Heart right ventricle (tissue), 16 donors: ENCODE measurements around the gene NRN1L. TPM values are rescaled to one million over a fixed set of nuclear protein-coding genes. Genes with fewer than 3 reads are reported as not detected.

Experiments
- ATAC-seq, 8 donors: fragments of 200-7000 bp; cut with Tn5 transposase; one replicate each; pipeline ENCODE4 v1.9.1; 2020; ENCODE audit warnings: mild to moderate bottlenecking in 8 of 8, moderate library complexity in 8 of 8, moderate number of reproducible peaks in 1 of 8
- DNase-seq, 2 donors: peaks; one replicate each; pipeline ENCODE4 v3.0.0-alpha.2; 2020
- H3K27ac ChIP-seq, 10 donors: fragments of 200-600 bp; sonication (generic) in 2 of 10; one replicate each; pipeline versions ENCODE4 v1.5.0 to v1.8.0; 2020 to 2022; ENCODE audit warnings: mild to moderate bottlenecking in 3 of 10
- H3K27me3 ChIP-seq, 7 donors: fragments of 200-600 bp; one replicate each; pipeline ENCODE4 v1.8.0; 2021 to 2022; ENCODE audit warnings: mild to moderate bottlenecking in 2 of 7
- H3K36me3 ChIP-seq, 9 donors: fragments of 200-600 bp; sonication (generic) in 1 of 9; one replicate each; pipeline versions ENCODE4 v1.5.0 to v1.8.0; 2020 to 2022; ENCODE audit warnings: mild to moderate bottlenecking in 2 of 9
- H3K4me1 ChIP-seq, 9 donors: fragments of 200-600 bp; sonication (generic) in 1 of 9; one replicate each; pipeline versions ENCODE4 v1.5.0 to v1.8.0; 2020 to 2022; ENCODE audit warnings: mild to moderate bottlenecking in 4 of 9
- H3K4me3 ChIP-seq, 10 donors: fragments of 200-600 bp; sonication (generic) in 2 of 10; one replicate each; pipeline versions ENCODE4 v1.5.0 to v1.8.0; 2020 to 2022; ENCODE audit warnings: mild to moderate bottlenecking in 7 of 10, moderate library complexity in 2 of 10
- H3K9me3 ChIP-seq, 11 donors: fragments of 200-600 bp in 10 of 11; sonication (generic) in 2 of 11; one replicate each; pipeline versions ENCODE4 v1.5.0 to v1.8.0; 2013 to 2022; ENCODE audit warnings: mild to moderate bottlenecking in 2 of 11, control low read depth in 1 of 11, moderate library complexity in 1 of 11
- WGBS, 2 donors: extraction: QIAGEN DNeasy Blood & Tissue Kit; methylation state at CpG; one replicate each; pipeline ENCODE4 v1.1.7; 2013; ENCODE audit warnings: inconsistent platforms in 1 of 2; 5-methylcytosine and 5-hydroxymethylcytosine counted together
- intact Hi-C, 10 donors: fragments of 100-400 bp; cut with DNase I; formaldehyde crosslinking; loops; one replicate each; pipeline versions ENCODE4 v1.11.1 to v1.14.2; 2022
- polyA plus RNA-seq, 2 donors: library from polyadenylated mRNA; stranded (reverse); fragments of 200-250 nt; gene quantifications; one replicate each; pipeline ENCODE4 v1.2.3, GENCODE V29; 2013
- total RNA-seq, 10 donors: library from RNA; stranded (reverse); fragmentation: NEBNext Ultra II Directional in 3 of 10; extraction: Animal tissue kit (Norgen Biotek cat#: 25700) in 3 of 10; gene quantifications; one replicate each; pipeline versions ENCODE4 v1.2.1 to v1.2.4, GENCODE V29; 2021 to 2023
- TF ChIP-seq, protein P1 (sequence below), 9 donors: fragments of 200-600 bp; sonication (generic) in 2 of 9; IDR thresholded peaks; one replicate each; pipeline versions ENCODE4 v1.5.0 to v1.8.0; 2021 to 2022; ENCODE audit warnings: antibody characterized with exemption in 9 of 9, mild to moderate bottlenecking in 5 of 9, moderate library complexity in 1 of 9
- donor health status: Arrhythmogenic right ventricular cardiomyopathy.
- donor health status: ischemic (EF 13 %, LVEDD 7.1; RV severe dilation, severe dysfunction).
- donor health status: healthy with polysubstance abuse.
- donor health status: DM: no; HTN: yes; CAD: no.
- donor health status: DM: no; HTN: no; CAD: no.
- donor health status: ischemic (EF 25% LVEDD 6.9; RV normal size, moderate dysfunction).
- donor health status: ischemic (EF 25% LVEDD 5.7; RV mildly dilated, moderate dysfunction).
- donor health status: healthy.
- donor health status: DM: yes; HTN: yes; CAD: no.
- donor health status: Ischemic cardiomyopathy.
- donor health status: ischemic (EF 35%, LVEDD 5.7; RV mildly dilated, moderate dysfunction).
- donor health status: nonischemic (EF 11% LVEDD 7.7; RV severe dilation, severe dysfunction).
- donor health status: DM: yes; HTN: yes; CAD: no.
- donor health status: PGD.
- donor health status: ischemic (EF 29% LVEDD 5.4; RV normal size, mild dysfunction).
- donor health status: nonischemic (EF 23%, LVEDD 6.1; RV moderate dilation, normal function).

The NRN1L gene
- total and polyA plus RNA-seq, 12 donors, result 1.1 to 4.0 (median 1.7) TPM; not detected in 4

DNA sequence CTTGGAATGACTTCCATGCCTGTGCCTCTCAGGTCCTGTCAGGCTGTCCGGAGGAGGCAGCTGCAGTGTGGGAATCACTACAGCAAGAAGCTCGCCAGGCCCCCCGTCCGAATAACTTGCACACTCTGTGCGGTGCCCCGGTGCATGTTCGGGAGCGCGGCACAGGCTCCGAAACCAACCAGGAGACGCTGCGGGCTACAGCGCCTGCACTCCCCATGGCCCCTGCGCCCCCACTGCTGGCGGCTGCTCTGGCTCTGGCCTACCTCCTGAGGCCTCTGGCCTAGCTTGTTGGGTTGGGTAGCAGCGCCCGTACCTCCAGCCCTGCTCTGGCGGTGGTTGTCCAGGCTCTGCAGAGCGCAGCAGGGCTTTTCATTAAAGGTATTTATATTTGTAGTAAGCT is 1.3 kb downstream of the NRN1L start:
- Histone ChIP-seq H3K27me3 (no peaks in the 10 kb centered on the region), H3K36me3 (peaks cover 0 to 60% (median 31%) of the 10 kb centered on the region in 9 donors), H3K27ac (no peak overlapping the region), H3K4me1 (peaks cover 13 to 42% (median 24%) of the 10 kb centered on the region in 9 donors), H3K4me3 (no peak overlapping the region), H3K9me3 (no peaks in the 10 kb centered on the region)
- TF ChIP-seq, protein P1, sequence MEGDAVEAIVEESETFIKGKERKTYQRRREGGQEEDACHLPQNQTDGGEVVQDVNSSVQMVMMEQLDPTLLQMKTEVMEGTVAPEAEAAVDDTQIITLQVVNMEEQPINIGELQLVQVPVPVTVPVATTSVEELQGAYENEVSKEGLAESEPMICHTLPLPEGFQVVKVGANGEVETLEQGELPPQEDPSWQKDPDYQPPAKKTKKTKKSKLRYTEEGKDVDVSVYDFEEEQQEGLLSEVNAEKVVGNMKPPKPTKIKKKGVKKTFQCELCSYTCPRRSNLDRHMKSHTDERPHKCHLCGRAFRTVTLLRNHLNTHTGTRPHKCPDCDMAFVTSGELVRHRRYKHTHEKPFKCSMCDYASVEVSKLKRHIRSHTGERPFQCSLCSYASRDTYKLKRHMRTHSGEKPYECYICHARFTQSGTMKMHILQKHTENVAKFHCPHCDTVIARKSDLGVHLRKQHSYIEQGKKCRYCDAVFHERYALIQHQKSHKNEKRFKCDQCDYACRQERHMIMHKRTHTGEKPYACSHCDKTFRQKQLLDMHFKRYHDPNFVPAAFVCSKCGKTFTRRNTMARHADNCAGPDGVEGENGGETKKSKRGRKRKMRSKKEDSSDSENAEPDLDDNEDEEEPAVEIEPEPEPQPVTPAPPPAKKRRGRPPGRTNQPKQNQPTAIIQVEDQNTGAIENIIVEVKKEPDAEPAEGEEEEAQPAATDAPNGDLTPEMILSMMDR (IDR thresholded peaks at IDR 0.05), result no peak
- DNase-seq (no peak), ATAC-seq (no peak)
- intact Hi-C loops, result loop anchor here in 3 of 10 donors (2.0 to 5.0 kb wide), 3 partner anchors 41 to 157 kb away; no protein-coding TSS in a partner anchor
- WGBS, 2 donors, result 94 to 98% methylated on average over 19 of the region's 19 CpGs

DNA sequence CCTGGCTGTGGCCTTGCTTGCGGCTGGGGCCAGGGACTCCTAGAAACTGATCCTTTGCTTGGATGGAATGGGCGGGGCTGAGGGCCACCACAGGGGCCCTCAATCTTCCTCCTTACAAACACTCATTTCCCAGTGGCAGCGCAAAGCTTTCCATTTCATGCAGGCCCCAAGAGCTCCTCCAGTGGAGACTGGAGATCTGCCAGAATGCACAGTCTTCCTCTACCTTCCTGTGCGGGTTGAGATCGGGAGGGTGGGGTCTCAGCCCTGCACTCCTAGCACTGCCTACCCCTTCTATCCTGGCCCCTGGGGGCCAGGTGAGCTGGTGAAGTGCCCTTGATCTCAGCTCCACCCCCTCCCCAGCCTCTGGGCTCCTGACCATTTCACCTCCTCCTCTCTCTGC is 1.7 kb downstream of the NRN1L start:
- TF ChIP-seq, protein P1 (IDR thresholded peaks at IDR 0.05), result no peak
- ATAC-seq, result no peak

GRCh38 chr16:67888331-67888730 is 3.6 kb downstream of the NRN1L start:
- WGBS, 2 donors, result 80 to 92% methylated on average over 3 of the region's 3 CpGs
- TF ChIP-seq, protein P1 (IDR thresholded peaks at IDR 0.05), result no peak
- intact Hi-C loops, result loop anchor here in 1 of 10 donors (5.0 kb wide), 1 partner anchor 39 kb away; no protein-coding TSS in a partner anchor

More for the DNA sequence above, 1.7 kb downstream of the NRN1L start:
- Histone ChIP-seq H3K4me3 (no peak overlapping the region), H3K9me3 (no peaks in the 10 kb centered on the region), H3K27ac (no peak overlapping the region), H3K36me3 (peaks cover 0 to 56% (median 27%) of the 10 kb centered on the region in 9 donors), H3K4me1 (peaks cover 13 to 38% (median 24%) of the 10 kb centered on the region in 9 donors), H3K27me3 (no peaks in the 10 kb centered on the region)
- no peak for DNase-seq
- 91 to 95% methylated on average over 5 of the region's 5 CpGs for WGBS, 2 donors
- intact Hi-C loops, result loop anchor here in 1 of 10 donors (5.0 kb wide), 1 partner anchor 41 kb away; no protein-coding TSS in a partner anchor

GRCh38 chr16:67892375-67892774 is 7.7 kb downstream of the NRN1L start:
- Histone ChIP-seq H3K4me3 (peak overlapping the region in 9 of 10 donors; percentile 84 to 100 (median 97)), H3K27me3 (no peaks in the 10 kb centered on the region), H3K4me1 (peaks cover 11 to 48% (median 45%) of the 10 kb centered on the region in 9 donors), H3K9me3 (no peaks in the 10 kb centered on the region), H3K27ac (peak overlapping the region in 8 of 10 donors; percentile 90 to 99 (median 98)), H3K36me3 (no peaks in the 10 kb centered on the region)
- TF ChIP-seq, protein P1 (IDR thresholded peaks at IDR 0.05), result no peak
- DNase-seq (no peak), ATAC-seq (no peak)
- WGBS, 2 donors, result 72% methylated on average over 5 of the region's 5 CpGs
- intact Hi-C loops, result loop anchor here in 1 of 10 donors (5.0 kb wide), 1 partner anchor 50 kb away; the partner anchor contains the start of gene THAP11

More at GRCh38 chr16:67888331-67888730, 3.6 kb downstream of the NRN1L start:
- DNase-seq, result no peak
- Histone ChIP-seq H3K9me3 (no peaks in the 10 kb centered on the region), H3K27me3 (no peaks in the 10 kb centered on the region), H3K4me3 (no peak overlapping the region), H3K36me3 (peaks cover 0 to 36% (median 8%) of the 10 kb centered on the region in 9 donors), H3K27ac (no peak overlapping the region), H3K4me1 (peaks cover 7 to 30% (median 17%) of the 10 kb centered on the region in 9 donors)
- ATAC-seq, result no peak
